HG02973 (cell line): ENCODE measurements around the gene MPRIP.

Experiments
- ATAC-seq: cut with Tn5 transposase; IDR thresholded peaks from one replicate; pipeline ENCODE4 v1.9.1; 2021; ENCODE audit warnings: moderate library complexity; ENCODE audit not compliant: unreplicated experiment

Gene MPRIP

GRCh38 chr17:17084317-17084835 lies 42.1 kb downstream of the MPRIP start:
- ATAC-seq, result no peak

GRCh38 chr17:17084941-17085340 lies 42.7 kb downstream of the MPRIP start:
- ATAC-seq, result no peak

GRCh38 chr17:17086585-17086984 lies 44.3 kb downstream of the MPRIP start:
- no peak for ATAC-seq

- ATAC-seq, result no peak
Measured at GRCh38 chr17:17087424-17088015, 45.3 kb downstream of the MPRIP start.

GRCh38 chr17:17088086-17088485 lies 45.8 kb downstream of the MPRIP start:
- no peak for ATAC-seq

GRCh38 chr17:17088541-17089525 lies 46.6 kb downstream of the MPRIP start:
- ATAC-seq, result no peak

- ATAC-seq, result no peak
Measured at GRCh38 chr17:17089796-17090641, 47.8 kb downstream of the MPRIP start.

GRCh38 chr17:17090642-17091103 lies 48.4 kb downstream of the MPRIP start:
- ATAC-seq, result no peak

GRCh38 chr17:17091276-17091675 lies 49.0 kb downstream of the MPRIP start:
- ATAC-seq, result no peak

- no peak for ATAC-seq
Measured at GRCh38 chr17:17091856-17092756, 49.8 kb downstream of the MPRIP start.

GRCh38 chr17:17093764-17094163 lies 51.5 kb downstream of the MPRIP start:
- no peak for ATAC-seq

- ATAC-seq, result no peak
Measured at GRCh38 chr17:17096438-17097178, 54.4 kb downstream of the MPRIP start.

- no peak for ATAC-seq
Measured at GRCh38 chr17:17097763-17098345, 55.6 kb downstream of the MPRIP start.

- no peak for ATAC-seq
Measured at GRCh38 chr17:17098551-17099179, 56.4 kb downstream of the MPRIP start.

- no peak for ATAC-seq
Measured at GRCh38 chr17:17102176-17102575, 59.9 kb downstream of the MPRIP start.

- no peak for ATAC-seq
Measured at GRCh38 chr17:17103160-17103559, 60.9 kb downstream of the MPRIP start.

- no peak for ATAC-seq
Measured at GRCh38 chr17:17104036-17104435, 61.8 kb downstream of the MPRIP start.

- ATAC-seq, result no peak
Measured at GRCh38 chr17:17104494-17104893, 62.2 kb downstream of the MPRIP start.
